C4-2B (cell line): ENCODE data around the gene AQP7.
"Not testable (repeated sequence)": the region's sequence is repeated elsewhere in the genome, so short reads cannot be mapped to it uniquely, and the experiment has no call there.

Experiments used
- H3K27ac ChIP-seq: fragments of 450-650 bp; 2 replicates; pipeline ENCODE4 v1.5.1; 2017
- CTCF ChIP-seq: fragments of 450-650 bp; conservative IDR thresholded peaks from 2 replicates; pipeline ENCODE4 v1.5.1; 2017; ENCODE audit warnings: mild to moderate bottlenecking
- ZFX ChIP-seq: fragments of 450-650 bp; IDR thresholded peaks from 2 replicates; pipeline ENCODE4 v1.6.1; 2017

Gene AQP7

GRCh38 chr9:33388110-33388994 is 14.0 kb downstream of the AQP7 start:
- no peak overlapping the region for H3K27ac ChIP-seq
- TF ChIP-seq CTCF = no peak

- H3K27ac ChIP-seq = not testable (repeated sequence)
Observed at GRCh38 chr9:33386998-33387397, 15.4 kb downstream of the AQP7 start.

GRCh38 chr9:33386641-33386996 is 15.7 kb downstream of the AQP7 start:
- H3K27ac ChIP-seq = not testable (repeated sequence)

- H3K27ac ChIP-seq = not testable (repeated sequence)
Observed at GRCh38 chr9:33385979-33386640, 16.3 kb downstream of the AQP7 start.

GRCh38 chr9:33385536-33385935 is 16.8 kb downstream of the AQP7 start:
- H3K27ac ChIP-seq = not testable (repeated sequence)

- not testable (repeated sequence) for H3K27ac ChIP-seq
Observed at GRCh38 chr9:33383396-33383795, 19.0 kb downstream of the AQP7 start.

GRCh38 chr9:33382397-33382796 is 20.0 kb downstream of the AQP7 start:
- H3K27ac ChIP-seq = not testable (repeated sequence)

- H3K27ac ChIP-seq = no peak overlapping the region
- no peak for TF ChIP-seq ZFX
- TF ChIP-seq CTCF = no peak
Observed at GRCh38 chr9:33381231-33381791, 21.1 kb downstream of the AQP7 start.

GRCh38 chr9:33380390-33381094 is 21.8 kb downstream of the AQP7 start:
- no peak overlapping the region for H3K27ac ChIP-seq
- TF ChIP-seq CTCF = no peak
- no peak for TF ChIP-seq ZFX

- no peak overlapping the region for H3K27ac ChIP-seq
- no peak for TF ChIP-seq CTCF
- no peak for TF ChIP-seq ZFX
Observed at GRCh38 chr9:33379666-33380389, 22.5 kb downstream of the AQP7 start.
